Measurements from ENCODE around the gene RSRC1.

DNA sequence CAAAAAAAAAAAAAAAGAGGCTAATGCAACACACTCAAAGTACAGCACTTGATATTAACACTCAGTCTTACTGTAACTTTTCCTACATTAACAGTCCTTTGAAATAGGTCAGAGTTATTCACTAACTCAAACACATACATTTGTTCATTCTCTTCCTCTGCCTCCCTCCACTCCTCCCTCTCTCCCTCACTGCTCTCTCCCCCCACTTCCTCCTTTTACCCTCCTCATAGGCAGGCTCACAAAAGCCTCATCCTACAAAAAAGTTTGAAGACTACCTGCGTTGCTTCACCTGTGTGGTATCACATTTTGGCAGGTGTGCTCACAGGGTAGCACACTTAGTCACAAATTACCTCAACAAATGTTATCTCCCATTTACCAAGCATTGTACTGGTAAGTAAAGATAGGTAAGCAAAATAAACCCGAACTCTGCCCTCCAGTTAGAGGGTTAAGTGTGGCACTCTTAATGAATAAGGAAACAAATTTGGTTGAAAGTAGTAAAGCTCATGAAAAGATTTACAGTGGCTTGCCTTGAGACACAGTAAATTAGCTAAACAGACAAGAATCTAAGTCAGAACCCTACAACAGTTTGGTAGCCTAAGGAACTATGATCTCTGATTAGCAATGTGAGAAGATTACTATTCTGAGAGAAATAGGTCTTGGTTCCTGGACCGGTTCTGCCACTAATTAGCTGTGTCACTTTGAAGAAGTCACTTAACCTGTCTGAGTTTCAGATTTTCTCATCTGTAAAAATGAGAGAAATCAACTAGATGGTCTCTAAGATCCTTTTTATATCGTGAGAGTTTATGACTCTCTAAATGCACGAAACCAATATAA lies 310.1 kb downstream of the RSRC1 start:
- no peak for TF ChIP-seq POLR2A (IDR thresholded peaks at IDR 0.05)
- TF ChIP-seq, protein P1, sequence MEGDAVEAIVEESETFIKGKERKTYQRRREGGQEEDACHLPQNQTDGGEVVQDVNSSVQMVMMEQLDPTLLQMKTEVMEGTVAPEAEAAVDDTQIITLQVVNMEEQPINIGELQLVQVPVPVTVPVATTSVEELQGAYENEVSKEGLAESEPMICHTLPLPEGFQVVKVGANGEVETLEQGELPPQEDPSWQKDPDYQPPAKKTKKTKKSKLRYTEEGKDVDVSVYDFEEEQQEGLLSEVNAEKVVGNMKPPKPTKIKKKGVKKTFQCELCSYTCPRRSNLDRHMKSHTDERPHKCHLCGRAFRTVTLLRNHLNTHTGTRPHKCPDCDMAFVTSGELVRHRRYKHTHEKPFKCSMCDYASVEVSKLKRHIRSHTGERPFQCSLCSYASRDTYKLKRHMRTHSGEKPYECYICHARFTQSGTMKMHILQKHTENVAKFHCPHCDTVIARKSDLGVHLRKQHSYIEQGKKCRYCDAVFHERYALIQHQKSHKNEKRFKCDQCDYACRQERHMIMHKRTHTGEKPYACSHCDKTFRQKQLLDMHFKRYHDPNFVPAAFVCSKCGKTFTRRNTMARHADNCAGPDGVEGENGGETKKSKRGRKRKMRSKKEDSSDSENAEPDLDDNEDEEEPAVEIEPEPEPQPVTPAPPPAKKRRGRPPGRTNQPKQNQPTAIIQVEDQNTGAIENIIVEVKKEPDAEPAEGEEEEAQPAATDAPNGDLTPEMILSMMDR (IDR thresholded peaks at IDR 0.05) = no peak

Measured in esophagus squamous epithelium (tissue), 4 donors.